ENCODE data around the gene POLR2E. TPM values are rescaled to one million over a fixed set of nuclear protein-coding genes. Genes with fewer than 3 reads are reported as not detected.

POLR2E gene
- total and polyA plus RNA-seq, 2 donors (not counting 1 experiment from before 2014, with no cell fraction given) = 103 to 121 TPM

- peak overlapping the region; percentile 97 for H3K27ac Mint-ChIP-seq
- intact Hi-C loops (cut with micrococcal nuclease) = loop anchor here (5.0 to 10.0 kb wide), 2 partner anchors 35 to 143 kb away; partner anchors contain the start of genes ARID3A and GPX4
These were observed 27.7 kb downstream of the POLR2E start for GRCh38 chr19:1067341-1067957.

More at GRCh38 chr19:1067341-1067957, 27.7 kb downstream of the POLR2E start:
- ChIA-PET POLR2A (interaction anchor here (0.5 to 6.3 kb wide), 25 partner anchors 9 to 1617 kb away, joined by 3 to 97 read pairs (median 5); partner anchors contain the start of genes ABCA7, ATP5F1D, CNN2 and GPX4), CTCF (interaction anchor here (1.2 to 5.2 kb wide), 16 partner anchors 9 to 208 kb away, joined by 3 to 56 read pairs (median 6); partner anchors contain the start of genes ABCA7, CNN2, FAM174C and POLR2E)
- no peak for DNase-seq
- Mint-ChIP-seq H3K27me3 (no peaks in the 10 kb centered on the region), H3K4me3 (peak overlapping the region; percentile 96), H3K9me3 (ENCODE audit: insufficient read depth) (no peaks in the 10 kb centered on the region), H3K4me1 (peaks cover 44% of the 10 kb centered on the region)
- Histone ChIP-seq H2AFZ (ENCODE audit: insufficient read depth, low read depth, low read length, poor library complexity, severe bottlenecking) (peak overlapping the region; percentile 38), H3K4me3 (ENCODE audit: control extremely low read depth in 1 of 5, extremely low read depth in 1 of 5, insufficient read depth in 1 of 5, low read depth in 2 of 5, low read length in 4 of 5) (peak overlapping the region; percentile 55 to 99 (median 90)), H3K4me2 (replicated peaks; ENCODE audit: low read depth, low read length, poor library complexity, severe bottlenecking) (peak overlapping the region; percentile 91), H4K20me1 (ENCODE audit: control insufficient read depth, insufficient read depth, low read length, poor library complexity, severe bottlenecking) (peaks cover 74% of the 10 kb centered on the region), H3K9ac (ENCODE audit: low read length) (peak overlapping the region; percentile 94), H3K36me3 (replicated peaks in 1 of 2; ENCODE audit: control extremely low read depth in 1 of 2, control insufficient read depth in 1 of 2, extremely low read depth in 1 of 2, insufficient read depth in 2 of 2, low read length in 1 of 2) (peaks cover 0 to 33% of the 10 kb centered on the region in 2 experiments), H3K4me1 (ENCODE audit: control insufficient read depth in 2 of 2, insufficient read depth in 2 of 2, low read length in 2 of 2) (peaks cover 50 to 74% of the 10 kb centered on the region in 2 donors), H3K79me2 (ENCODE audit: control insufficient read depth, insufficient read depth, low read length) (peaks cover 57% of the 10 kb centered on the region), H3K27ac (ENCODE audit: low read length in 2 of 2) (peak overlapping the region; percentile 77 to 87), H3K9me3 (ENCODE audit: control extremely low read depth in 1 of 3, control insufficient read depth in 2 of 3, insufficient read depth in 1 of 3, low read length in 2 of 3) (peaks cover 0 to 19% (median 0%) of the 10 kb centered on the region in 3 donors), H3K27me3 (replicated peaks in 1 of 4; ENCODE audit: control extremely low read depth in 1 of 4, control insufficient read depth in 3 of 4, insufficient read depth in 4 of 4, low read length in 3 of 4) (no peaks in the 10 kb centered on the region)
- 0% methylated on average over 33 of the region's 38 CpGs for WGBS (ENCODE audit: insufficient coverage)
- peak; percentile 31 for ATAC-seq (ENCODE audit: low read depth)
- TF ChIP-seq EZH2 (IDR thresholded peaks at IDR 0.05; ENCODE audit: borderline replicate concordance, insufficient read depth, low read depth, low read length, poor library complexity, severe bottlenecking) (no peak), CTCF (IDR thresholded peaks at IDR 0.05) (no peak)

All from B cell (primary cell).